NCI-H1436 (cell line): ENCODE results near the gene BLACAT1.
A peak's percentile ranks its signal among the peaks of the same experiment; 100 is the strongest.

Experiments used
- DNase-seq: peaks from one replicate; lab custom pipeline; 2025; lab: John Stamatoyannopoulos, UW

The BLACAT1 gene

GRCh38 chr1:205456383-205456867 lies 580 bp upstream of the BLACAT1 start:
- peak; percentile 34 for DNase-seq

- DNase-seq, result no peak
Measured at GRCh38 chr1:205454903-205455335, 926 bp downstream of the BLACAT1 start.

GRCh38 chr1:205453466-205453865 lies 2.4 kb downstream of the BLACAT1 start:
- DNase-seq, result no peak

- DNase-seq, result no peak
Measured at GRCh38 chr1:205452933-205453332, 2.9 kb downstream of the BLACAT1 start.

- DNase-seq, result no peak
Measured at GRCh38 chr1:205452364-205452763, 3.5 kb downstream of the BLACAT1 start.

GRCh38 chr1:205451759-205452164 lies 4.1 kb downstream of the BLACAT1 start:
- no peak for DNase-seq

GRCh38 chr1:205451202-205451601 lies 4.6 kb downstream of the BLACAT1 start:
- no peak for DNase-seq

GRCh38 chr1:205450448-205450847 lies 5.4 kb downstream of the BLACAT1 start:
- DNase-seq, result no peak

GRCh38 chr1:205449750-205450443 lies 5.9 kb downstream of the BLACAT1 start:
- no peak for DNase-seq

GRCh38 chr1:205449254-205449749 lies 6.5 kb downstream of the BLACAT1 start:
- DNase-seq, result no peak

- no peak for DNase-seq
Measured at GRCh38 chr1:205448540-205449253, 7.1 kb downstream of the BLACAT1 start.

GRCh38 chr1:205447457-205448341 lies 8.1 kb downstream of the BLACAT1 start:
- DNase-seq, result no peak

- DNase-seq, result no peak
Measured at GRCh38 chr1:205446828-205447227, 9.0 kb downstream of the BLACAT1 start.

- DNase-seq, result no peak
Measured at GRCh38 chr1:205445646-205445935, 10.3 kb downstream of the BLACAT1 start.

GRCh38 chr1:205444931-205445645 lies 10.8 kb downstream of the BLACAT1 start:
- DNase-seq, result peak; percentile 92

- DNase-seq, result no peak
Measured at GRCh38 chr1:205444300-205444930, 11.4 kb downstream of the BLACAT1 start.

GRCh38 chr1:205443585-205444299 lies 12.1 kb downstream of the BLACAT1 start:
- no peak for DNase-seq

GRCh38 chr1:205442051-205442725 lies 13.7 kb downstream of the BLACAT1 start:
- no peak for DNase-seq

GRCh38 chr1:205441716-205442050 lies 14.2 kb downstream of the BLACAT1 start:
- DNase-seq, result no peak

GRCh38 chr1:205441318-205441633 lies 14.6 kb downstream of the BLACAT1 start:
- no peak for DNase-seq
